HG03520 (cell line): ENCODE measurements around the gene NME3.
"Not testable (repeated sequence)": the region's sequence is repeated elsewhere in the genome, so short reads cannot be mapped to it uniquely, and the experiment has no call there.

Experiments used
- ATAC-seq: cut with Tn5 transposase; IDR thresholded peaks from one replicate; pipeline ENCODE4 v1.9.1; 2021; ENCODE audit warnings: mild to moderate bottlenecking, moderate library complexity; ENCODE audit not compliant: unreplicated experiment

Gene NME3

GRCh38 chr16:1771188-1771863, at the start of gene NME3:
Gene NME3, minus strand, starts transcription at chr16:1771543. Its CDS starts 9 bp downstream, at chr16:1771534.
- ATAC-seq, result no peak

- ATAC-seq, result no peak
These were observed 49.6 kb upstream of the NME3 start for GRCh38 chr16:1820946-1821290.

DNA sequence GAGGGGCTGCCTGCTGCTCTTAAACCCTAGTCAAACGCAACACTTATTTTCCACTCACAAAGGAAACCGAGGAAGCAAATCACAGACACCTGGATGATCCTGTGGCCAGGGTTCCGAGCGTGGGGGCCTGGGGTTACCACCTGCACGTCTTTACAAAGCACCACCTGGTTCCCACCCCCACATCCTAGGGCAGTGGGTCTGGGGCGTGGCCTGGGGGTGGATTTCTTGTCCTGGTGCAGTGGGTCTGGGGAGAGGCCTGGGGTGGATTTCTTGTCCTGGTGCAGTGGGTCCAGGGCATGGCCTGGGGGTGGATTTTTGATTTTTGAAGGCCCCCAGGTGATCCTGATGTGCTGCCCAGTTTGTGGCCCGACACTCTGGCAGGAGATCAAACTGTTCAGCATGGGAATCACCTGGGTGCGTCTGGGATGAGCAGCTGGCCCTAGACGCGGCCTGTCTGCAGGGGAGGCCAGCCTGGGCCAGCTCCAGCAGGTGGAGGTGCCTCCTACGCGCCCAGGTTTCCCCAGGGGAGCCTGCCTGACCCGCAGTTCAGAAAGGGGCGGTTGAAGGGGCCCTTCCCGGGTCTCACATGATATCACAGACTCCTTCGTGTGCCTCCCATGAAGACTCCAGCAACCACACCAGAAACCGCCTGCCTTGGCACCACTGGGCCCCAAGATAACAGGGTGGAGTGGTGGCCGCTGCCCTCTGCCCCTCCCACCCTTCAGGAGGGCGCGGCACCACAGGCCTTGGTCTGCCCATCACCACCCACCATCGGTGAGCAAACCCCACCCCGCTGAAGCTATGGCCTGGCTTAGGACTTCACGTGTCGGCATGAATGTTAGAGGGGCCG, 49.0 kb upstream of the NME3 start:
- no peak for ATAC-seq

- ATAC-seq, result no peak
These were observed 48.3 kb upstream of the NME3 start for GRCh38 chr16:1819611-1820010.

- no peak for ATAC-seq
These were observed 47.7 kb upstream of the NME3 start for GRCh38 chr16:1818873-1819525.

- no peak for ATAC-seq
These were observed 47.0 kb upstream of the NME3 start for GRCh38 chr16:1818204-1818872.

DNA sequence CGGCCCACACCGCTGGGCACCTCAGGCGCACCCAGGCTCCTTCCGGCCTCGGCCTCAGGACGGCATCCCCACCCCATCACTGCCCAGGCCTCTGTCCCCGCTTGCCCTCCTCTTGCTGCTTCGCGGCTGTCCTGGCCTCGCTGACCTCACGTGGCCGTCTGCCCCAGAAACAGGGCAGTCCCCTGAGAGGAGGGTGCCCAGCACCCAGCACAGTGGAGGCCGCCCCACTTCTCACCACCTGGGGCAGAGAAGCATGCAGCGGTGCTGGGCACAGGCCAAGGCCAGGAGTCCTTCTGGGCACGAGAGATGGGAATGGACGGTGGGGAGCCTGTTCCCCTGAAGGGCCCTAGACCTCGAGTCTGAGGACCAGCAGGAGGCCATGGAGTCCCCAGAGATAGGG, 46.4 kb upstream of the NME3 start:
- no peak for ATAC-seq

GRCh38 chr16:1817276-1817589, 45.9 kb upstream of the NME3 start:
- ATAC-seq, result no peak

DNA sequence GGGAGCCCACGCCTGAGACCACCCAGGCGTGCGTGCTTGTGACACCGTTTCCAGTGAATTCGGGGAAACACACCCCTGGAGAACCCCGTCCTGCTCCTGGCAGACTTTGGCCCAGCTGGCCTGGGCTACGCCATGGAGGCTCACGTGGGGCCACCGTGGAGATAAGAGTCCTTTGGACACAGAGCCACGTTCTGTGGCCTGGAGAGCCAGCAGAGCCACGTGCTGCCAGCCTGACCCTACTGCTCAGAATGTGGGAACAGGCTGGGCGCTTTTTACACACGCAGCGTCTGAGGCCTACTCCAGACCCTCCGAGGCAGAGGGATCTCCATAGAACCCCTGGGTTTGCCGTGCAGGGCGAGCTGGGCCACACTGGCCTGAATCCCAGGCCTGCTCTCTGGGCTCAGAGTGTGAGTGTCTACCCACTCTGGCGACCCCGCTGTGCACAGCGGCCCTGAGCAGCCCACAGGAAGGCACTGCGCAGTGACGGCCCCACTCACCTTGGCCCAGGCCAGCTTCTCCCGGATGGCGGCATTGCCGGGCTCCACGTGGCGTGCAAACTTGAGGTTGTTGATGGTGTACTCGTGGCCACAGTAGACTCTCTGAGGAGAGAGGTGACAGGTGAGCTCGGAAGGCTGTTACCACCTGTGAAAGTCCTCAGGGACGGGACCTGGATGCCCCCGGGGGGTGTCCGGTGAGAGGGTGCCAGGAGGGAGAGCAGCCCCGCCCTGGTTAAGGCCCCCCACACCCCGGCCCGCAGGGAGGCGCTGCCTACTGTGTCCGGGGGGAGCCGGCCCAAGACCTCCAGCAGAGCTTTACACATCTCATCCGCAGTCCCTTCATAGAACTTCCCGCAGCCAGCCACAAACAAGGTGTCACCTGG, 45.3 kb upstream of the NME3 start:
- ATAC-seq, result no peak

GRCh38 chr16:1815461-1815860, 44.1 kb upstream of the NME3 start:
- ATAC-seq, result no peak

- ATAC-seq, result no peak
These were observed 41.4 kb upstream of the NME3 start for GRCh38 chr16:1812732-1813163.

DNA sequence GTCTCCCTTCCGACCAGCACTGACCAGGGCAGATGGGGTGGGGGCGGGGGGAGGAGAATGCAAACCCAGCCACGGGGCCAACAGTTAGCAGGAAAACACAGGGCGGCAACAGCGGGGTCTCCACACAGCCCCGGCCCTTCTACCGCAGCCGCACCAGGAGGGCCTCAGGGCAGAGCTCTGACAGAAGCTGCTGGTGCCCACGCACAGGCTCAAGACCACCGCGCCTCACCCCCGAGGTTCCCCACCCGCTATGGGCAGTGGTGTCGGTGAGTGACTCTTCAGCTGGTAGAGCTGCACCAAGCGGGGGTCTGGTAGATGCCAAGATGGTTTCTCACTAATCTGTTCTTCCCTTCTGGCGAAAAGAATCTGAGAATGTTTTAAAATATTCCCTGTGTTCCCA, 39.2 kb upstream of the NME3 start:
- ATAC-seq, result no peak

GRCh38 chr16:1810106-1810505, 38.8 kb upstream of the NME3 start:
- ATAC-seq, result no peak

GRCh38 chr16:1809281-1809801, 38.0 kb upstream of the NME3 start:
- no peak for ATAC-seq

- ATAC-seq, result no peak
These were observed 37.3 kb upstream of the NME3 start for GRCh38 chr16:1808691-1809090.

DNA sequence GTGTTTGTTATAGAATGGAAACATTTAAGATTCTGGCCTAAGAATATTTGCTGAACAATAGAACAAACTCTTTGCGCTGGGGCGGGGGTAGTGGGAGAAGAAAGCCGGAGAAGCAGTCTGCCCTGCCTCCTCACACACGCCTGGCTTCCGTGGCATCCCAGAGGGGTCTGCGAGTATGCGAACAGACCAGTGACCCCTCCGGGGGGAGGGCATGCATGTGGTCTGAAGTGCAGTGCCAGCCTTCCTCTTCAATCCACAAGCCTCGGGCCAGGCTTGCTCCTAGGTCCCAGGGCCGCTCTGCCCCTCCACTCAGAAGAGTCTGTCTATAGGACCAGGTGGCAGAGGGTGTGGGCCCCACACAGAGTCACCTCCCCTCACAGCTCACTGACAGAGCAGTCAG, 36.3 kb upstream of the NME3 start:
- no peak for ATAC-seq

DNA sequence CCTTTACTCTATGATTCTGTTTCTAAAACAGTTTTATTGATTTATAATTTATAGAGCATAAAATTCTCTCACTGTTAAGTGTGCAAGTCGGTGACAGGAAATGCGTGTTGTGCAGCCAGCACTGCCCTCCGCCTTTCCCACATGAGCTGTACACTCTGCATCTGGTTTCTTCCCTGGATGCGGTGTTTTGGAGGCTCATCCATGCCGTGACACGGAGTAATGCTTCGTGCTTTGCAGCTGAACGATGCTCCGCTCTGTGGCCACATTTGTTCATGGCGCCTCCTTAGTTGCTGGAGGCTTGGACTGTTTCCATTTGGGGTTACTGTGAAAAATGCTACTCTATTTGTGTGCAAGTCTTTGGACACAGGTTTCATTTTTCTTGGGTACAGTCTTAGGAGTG, 29.4 kb upstream of the NME3 start:
- no peak for ATAC-seq

DNA sequence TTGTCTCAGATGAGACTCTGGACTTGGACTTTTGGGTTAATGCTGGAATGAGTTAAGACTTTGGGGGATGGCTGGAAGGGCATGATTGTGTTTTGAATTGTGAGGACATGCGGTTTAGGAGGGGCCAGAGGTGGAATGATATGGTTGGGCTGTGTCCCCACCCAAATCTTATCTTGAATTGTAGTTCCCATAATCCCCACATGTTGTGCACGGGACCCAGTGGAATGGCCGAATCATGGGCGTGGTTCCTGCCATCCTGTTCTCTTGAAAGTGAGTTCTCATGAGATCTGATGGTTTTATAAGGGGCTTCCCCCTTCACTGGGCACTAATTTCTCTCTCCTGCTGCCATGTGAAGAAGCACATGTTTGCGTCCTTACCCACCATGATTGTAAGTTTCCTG, 27.9 kb upstream of the NME3 start:
- ATAC-seq, result not testable (repeated sequence)

DNA sequence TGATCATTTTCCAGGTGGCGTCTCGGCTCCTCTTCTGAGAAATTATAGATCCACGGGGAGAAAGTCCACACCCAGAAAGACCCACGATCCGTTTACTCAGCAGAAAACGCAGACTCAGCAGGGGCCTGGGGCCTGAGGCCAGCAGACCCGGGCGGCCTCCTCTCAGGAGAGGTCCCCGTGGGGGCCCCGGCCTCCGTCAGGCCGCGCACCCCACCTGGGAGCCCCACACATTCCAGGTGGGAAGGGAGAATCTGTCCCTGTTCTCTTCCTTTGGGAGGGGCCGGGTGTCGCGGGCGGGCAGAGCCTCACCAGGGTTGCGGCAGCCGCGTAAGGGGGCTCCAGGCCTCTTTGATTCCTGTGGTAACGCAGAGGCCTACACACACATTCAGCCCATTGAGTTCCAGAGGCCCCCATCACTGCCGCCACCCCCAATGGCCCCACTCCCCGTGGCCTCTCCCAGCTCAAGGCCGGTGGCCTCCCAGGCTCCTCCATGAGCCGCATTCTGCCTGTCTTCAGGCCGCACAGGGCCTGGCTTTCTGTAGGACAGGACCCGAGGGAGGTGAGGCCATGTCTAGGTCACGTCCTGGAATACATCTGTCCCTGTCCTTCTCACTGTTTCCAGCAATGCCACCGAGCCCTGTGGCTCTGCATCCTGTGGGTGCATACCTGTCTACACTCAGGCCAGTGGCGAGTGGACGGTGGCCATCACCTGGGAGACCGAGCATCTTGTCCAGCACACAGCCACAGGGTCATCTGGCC, 23.7 kb upstream of the NME3 start:
- ATAC-seq, result no peak
